Caki2 (cell line): ENCODE measurements around the gene OR13J1. TPM values are rescaled to one million over a fixed set of nuclear protein-coding genes. Genes with fewer than 3 reads are reported as not detected.
"Not testable (repeated sequence)": the region's sequence is repeated elsewhere in the genome, so short reads cannot be mapped to it uniquely, and the experiment has no call there.

Experiments used
- DNase-seq: peaks from one replicate; pipeline ENCODE4 v3.0.0-alpha.2; 2015; ENCODE audit warnings: low read depth
- in situ Hi-C: cut with HindIII; loops from 2 replicates; pipeline ENCODE4 v1.10.0; 2016; ENCODE audit warnings: low sequenced_read_pairs, low pct_unique_long_range_greater_than_20kb, mixed read lengths
- total RNA-seq: library from RNA; depleted of rRNA; stranded (reverse); fragments of >200 nt; shearing (Covaris generic); gene quantifications from 2 replicates; pipeline ENCODE4 v1.2.3, GENCODE V29; 2014; ENCODE audit warnings: low replicate concordance

OR13J1 gene
- total RNA-seq, 1 experiment from 2014 or later: not detected

DNA sequence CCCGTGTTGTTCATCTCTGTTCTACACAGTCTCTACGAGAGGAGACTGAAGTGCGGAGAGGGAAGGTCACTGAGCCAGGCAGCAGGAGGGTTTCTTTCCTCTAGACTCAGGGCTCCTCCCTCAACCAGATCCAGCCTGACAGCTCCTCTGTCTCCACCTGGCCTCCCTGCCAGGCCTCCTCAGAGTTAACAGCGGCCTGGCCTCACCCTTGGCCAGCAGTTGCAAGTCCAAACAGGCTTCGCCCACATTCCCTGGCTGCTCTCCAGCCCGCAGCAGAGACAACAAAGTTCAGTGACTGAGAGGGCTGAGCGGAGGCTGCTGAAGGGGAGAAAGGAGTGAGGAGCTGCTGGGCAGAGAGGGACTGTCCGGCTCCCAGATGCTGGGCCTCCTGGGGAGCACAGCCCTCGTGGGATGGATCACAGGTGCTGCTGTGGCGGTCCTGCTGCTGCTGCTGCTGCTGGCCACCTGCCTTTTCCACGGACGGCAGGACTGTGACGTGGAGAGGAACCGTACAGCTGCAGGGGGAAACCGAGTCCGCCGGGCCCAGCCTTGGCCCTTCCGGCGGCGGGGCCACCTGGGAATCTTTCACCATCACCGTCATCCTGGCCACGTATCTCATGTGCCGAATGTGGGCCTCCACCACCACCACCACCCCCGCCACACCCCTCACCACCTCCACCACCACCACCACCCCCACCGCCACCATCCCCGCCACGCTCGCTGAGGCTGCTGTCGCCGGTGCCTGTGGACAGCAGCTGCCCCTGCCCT is 35.9 kb upstream of the OR13J1 start, which contains the start of gene HRCT1:
TSS of gene HRCT1 (plus strand) at position 291 of the 768 bp plus-strand sequence. CDS start at position 377, 86 bp downstream.
- in situ Hi-C loops: no loop called here
- peak; percentile 94 for DNase-seq

DNA sequence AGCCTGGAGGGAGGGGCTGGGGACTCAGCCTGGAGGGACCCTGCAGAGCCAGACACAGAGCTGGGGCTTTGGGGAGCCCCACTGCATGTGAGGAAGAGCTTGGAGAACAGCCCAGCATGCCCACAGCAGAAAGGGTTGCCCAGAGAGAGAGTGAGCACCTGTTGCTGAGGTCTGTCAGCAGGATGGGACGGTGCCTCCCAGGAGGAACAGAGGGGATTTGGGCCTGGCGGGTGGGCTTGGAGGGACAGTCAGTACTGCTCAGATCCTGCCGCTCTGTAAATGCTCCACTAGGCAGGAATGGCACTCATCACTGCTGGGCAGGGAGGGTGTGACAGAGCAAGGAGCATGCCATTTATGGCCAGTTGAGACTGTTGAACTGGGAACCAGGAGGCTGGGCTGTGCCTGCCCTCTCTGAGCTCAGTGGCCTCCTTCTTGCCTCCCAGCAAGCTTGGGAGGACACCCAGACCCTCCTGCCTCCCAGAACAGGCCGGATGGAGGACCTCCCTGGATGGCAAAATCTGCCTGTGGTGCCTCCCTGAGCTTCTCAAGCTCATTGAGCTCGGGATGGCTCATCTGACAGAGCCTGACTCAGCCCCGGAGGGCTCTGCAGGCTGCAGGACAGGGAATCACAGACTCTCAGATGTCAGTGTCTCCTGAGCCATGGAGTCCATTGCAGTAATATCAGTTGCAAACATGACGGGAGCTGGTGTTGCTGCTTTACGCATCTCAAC is 35.0 kb upstream of the OR13J1 start:
- DNase-seq: peak; percentile 54
- in situ Hi-C loops: no loop called here

DNA sequence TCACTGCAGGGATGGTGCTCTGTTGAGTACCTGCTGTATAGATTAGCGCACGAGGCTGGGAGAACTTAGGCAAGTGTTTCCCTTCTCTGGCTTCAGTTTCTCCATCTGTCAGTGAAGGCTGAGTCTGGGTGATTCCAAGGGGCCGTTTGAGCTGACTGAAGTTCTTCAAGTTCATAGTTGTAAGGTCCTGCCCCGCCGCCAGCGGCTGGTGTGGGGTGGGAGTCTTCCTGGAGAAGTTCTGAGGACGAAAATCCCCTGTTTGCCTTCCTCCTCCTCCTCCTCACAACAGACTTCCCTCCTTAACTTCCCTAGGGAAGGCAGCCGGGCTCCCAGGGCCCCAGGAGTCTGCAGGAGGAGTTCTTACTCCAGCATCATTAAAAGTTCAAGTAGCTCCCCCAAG is 34.1 kb upstream of the OR13J1 start:
- in situ Hi-C loops: no loop called here
- DNase-seq: no peak

DNA sequence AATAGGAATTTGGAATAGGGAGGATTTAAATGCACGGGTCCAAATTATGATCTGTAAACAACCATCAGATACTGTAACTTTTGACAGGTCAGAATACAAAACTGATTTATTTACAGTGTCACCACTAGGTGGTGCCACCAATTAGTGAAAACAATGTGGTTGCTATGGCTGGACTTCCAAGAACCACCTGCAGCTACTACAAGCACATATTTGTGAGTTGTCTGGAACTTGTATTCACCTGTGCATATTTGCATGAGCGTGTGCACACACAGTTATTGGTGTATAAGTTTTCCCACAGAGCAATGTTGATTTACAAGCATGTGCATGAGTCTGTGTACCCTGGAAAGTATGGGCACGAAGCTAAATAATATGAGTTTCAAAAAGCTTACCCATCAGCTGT is 32.8 kb upstream of the OR13J1 start:
- in situ Hi-C loops: no loop called here
- DNase-seq: peak; percentile 42

DNA sequence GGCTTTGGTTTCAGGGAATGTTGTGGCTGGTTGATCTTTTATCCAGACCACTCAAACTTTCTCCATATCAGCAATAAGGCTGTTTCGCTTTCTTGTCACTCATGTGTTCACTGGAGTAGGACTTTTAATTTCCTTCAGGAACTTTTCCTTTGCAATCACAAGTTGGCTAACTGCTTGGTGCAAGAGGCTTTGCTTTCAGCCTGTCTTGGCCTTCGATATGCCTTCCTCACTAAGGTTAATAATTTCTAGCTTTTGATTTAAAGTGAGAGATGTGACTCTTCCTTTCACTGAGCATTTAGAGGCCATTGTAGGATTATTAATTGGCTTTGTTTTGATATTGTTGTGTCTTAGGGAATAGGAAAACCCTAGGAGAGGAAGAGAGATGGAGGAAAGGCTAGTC is 28.8 kb upstream of the OR13J1 start:
- no peak for DNase-seq
- in situ Hi-C loops: no loop called here

DNA sequence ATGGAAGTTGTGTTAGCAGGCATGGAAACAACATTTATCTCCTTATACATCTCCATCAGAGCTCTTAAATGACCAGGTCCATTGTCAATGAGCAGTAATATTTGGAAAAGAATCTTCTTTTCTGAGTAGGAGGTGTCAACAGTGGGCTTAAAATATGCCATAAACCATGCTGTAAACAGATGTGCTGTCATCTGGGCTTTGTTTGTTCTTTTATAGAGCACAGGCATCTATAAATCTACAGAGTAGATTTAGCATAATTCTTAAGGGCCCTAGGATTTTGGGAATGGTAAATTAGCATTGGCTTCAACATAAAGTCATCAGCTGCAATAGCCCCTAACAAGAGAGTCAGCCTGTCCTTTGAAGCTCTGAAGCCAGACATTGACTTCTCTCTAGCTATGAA is 28.1 kb upstream of the OR13J1 start:
- in situ Hi-C loops: no loop called here
- no peak for DNase-seq

DNA sequence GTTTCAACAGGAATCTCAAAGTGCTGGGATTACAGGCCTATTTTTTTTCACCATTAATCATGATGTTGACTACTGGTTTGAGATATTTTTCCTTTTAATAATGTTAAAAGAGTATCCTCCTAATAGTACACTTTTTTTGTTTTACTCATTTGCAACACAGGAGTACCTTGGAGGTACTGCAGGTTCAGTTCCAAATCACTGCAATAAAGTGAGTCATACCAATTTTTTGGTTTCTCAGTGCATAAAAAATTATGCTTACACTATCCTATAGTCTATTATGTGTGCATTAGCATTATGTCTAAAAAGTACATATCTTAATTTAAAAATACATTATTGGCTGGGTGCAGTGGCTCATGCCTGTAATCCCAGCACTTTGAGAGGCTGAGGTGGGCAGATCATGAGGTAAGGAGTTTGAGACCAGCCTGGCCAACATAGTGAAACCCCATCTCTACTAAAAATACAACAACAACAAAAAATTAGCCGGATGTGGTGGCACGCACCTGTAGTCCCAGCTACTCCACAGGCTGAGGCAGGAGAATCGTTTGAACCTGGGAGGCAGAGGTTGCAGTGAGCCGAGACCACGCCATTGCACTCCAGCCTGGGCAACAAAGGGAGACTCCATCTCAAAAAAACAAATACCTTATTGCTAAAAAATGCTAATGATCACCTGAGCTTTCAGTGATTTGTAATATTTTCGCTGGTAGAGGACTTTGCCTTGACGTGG is 27.3 kb upstream of the OR13J1 start:
- DNase-seq, in situ Hi-C loops: not testable (repeated sequence)

DNA sequence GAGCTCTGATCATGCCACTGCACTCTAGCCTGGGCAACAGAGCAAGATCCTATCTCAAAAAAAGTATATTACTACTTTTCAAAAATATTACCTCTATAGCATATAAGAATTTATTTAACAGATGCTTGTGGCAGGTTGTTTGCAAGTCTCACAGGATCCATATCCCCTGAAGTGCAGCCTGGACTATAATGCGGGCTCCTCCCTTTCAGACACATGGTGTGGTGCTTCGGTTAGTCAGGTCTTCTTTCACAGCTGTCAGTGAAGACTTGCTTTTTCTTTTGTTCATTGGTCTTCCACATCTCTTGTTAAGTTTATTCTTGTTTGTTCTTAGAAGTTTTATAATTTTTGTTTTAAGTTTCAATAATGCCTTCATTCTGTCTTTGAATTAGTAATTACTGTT is 26.4 kb upstream of the OR13J1 start:
- DNase-seq: no peak
- in situ Hi-C loops: no loop called here

DNA sequence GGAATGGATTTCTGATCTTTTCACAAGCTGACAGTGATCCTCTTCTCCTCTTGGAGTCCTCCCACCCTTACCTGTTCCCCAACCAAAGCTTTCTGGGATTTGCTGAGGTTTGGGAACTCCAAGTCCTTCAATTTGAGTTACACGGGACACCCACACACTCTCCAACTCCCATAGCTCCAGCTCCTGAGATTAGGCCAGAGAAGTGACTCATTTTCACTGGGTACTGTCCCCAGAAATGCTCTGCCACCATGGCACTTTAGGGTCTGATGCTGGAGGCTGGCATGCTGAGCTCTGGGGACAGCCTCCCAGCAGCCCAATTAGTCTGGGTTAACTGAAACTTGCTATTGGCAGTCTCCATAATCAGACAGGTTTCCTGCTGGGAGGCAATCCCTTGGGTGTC is 21.9 kb upstream of the OR13J1 start:
- in situ Hi-C loops: no loop called here
- no peak for DNase-seq

DNA sequence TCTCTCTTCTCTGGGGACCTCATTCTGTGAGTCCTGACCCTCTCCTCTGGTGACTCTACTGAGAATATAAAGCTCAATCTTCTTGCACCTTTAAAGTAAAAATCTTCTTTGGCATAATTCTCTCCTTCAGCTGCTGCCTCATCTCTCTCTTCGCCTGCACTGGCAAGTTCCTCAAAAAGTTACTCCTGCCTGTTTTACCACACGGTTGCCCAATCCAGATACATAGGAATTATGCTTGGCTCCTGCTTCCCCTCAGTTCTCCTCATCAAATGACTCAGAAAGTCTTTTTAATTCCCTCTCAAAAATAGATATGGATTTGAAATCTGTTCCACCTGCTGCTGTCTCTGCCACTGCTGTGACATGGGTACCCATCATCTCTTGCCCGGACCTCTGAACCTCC is 21.4 kb upstream of the OR13J1 start:
- no peak for DNase-seq
- in situ Hi-C loops: no loop called here

DNA sequence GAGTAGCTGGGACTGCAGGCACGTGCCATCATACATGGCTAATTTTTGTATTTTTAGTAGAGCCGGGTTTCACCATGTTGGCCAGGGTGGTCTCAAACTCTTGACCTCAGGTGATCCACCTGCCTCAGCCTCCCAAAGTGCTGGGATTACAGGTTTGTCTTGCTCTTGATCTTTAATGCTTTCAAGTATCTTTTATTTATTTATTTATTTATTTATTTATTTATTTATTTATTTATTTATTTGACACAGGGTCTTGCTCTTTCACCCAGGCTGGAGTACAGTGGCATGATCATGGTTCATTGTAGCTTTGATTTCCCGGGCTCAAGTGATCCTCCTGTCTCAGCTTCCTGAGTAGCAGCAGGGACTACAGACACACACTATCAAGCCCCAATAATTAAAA is 14.7 kb upstream of the OR13J1 start:
- DNase-seq, in situ Hi-C loops: not testable (repeated sequence)

DNA sequence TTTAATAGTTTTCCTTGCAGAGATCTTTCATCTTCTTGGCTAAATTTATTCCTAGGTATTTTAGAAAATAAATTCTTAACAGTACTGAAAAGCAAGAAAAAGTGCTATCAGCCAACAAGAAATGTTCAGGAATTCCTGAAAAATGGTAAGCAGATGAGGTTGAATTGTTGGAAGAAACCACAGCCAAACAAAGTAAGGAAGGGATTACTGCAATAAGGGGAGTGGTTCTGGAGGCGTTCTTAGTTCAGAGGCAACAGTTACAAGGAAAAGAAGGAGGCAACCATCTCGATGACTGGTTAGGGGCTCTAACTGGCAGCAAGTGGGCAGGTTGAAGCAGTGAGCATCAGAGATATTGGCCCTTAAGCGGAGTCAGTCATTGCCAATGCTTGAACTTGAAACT is 12.8 kb upstream of the OR13J1 start:
- in situ Hi-C loops: no loop called here
- no peak for DNase-seq

DNA sequence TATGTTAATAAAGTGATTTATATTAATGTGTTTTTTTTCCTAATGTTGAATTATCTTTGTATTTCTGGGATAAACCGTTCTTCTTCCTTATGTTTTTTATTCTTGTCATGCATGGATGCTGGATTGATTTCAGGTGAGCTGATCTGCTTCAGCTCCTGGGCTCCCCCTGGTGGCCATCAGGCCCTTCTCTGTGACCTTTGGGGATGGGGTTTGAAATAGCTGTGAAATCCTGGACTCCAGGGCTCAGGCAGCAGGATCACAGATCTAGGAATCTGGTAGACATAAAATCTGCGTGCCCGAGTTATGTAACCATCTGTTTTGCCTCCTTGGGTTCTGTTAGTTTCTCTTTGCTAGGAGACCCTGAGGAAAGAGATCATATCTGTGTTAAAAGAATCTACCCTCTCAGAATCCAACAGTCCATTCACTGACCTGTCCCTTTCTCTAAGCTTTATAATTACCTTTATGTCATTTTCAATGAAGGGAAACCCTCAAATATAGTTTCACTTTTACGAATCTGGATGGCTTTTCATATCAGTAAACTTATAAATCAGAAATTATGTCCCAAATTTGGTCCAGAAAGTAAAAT is 12.2 kb upstream of the OR13J1 start:
- DNase-seq: peak; percentile 39

DNA sequence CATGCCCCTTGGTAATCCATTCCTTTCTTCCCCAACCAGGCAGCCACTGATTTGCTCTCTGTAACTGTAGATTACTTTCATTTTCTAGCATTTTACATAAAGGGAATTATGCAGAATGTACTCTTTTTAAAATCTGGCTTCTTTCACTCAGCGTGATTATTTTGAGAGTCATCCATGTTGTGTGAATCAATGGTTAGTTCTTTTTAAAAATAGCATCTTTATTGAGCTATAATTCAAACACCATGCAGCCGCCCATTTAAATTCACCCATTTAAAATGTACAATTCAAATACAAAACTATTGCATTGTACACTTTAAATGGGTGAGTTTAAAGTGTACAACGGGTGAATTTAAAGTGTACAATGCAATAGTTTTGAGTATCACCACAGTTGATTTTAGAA is 2.3 kb upstream of the OR13J1 start:
- no peak for DNase-seq
- in situ Hi-C loops: no loop called here

More for the DNA sequence above, 12.2 kb upstream of the OR13J1 start:
- in situ Hi-C loops: no loop called here

DNA sequence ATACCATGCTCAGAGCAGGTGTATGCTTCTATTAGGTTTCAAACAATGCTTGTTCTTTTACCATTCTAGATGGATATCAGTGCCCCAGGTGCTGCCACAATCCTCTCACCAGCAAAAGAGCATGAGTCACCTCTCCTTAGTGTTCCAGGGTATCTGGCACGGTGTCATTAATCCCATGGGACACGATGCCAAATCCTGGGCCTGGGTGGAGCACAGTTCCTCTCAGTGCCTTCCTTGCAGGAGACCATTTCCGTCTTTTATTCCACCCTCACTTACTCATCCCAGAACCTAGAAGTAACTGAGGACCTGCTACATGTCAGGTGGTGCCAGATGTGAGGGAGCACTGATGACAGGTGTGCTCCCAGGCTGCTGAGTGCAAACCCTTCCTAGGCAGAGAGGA is 1.3 kb upstream of the OR13J1 start:
- DNase-seq: no peak

DNA sequence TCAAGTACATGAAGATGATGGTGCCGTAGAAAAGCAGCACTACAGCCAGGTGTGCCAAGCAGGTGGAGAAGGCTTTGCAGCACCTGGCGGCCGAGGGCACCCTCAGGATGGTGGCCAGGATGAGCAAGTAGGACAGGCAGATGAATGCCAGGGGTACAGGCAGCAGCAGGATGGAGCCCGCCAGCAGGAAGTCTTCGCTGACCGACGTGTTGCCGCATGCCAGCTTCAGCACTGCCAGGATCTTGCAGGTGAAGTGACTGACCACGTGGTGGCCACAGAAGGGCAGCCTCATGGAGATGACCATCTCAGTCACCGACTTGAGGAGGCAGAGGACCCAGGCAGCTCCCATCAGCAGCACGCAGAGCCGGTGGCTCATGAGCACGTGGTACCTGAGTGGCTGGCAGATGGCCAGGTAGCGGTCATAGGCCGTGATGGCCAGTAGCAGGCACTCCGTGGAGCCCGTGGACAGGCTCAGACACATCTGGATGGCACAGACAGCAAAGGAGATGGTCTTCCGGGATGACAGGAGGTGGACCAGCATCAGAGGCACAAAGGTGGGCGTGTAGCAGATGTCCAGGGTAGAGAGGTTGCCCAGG is 482 bp downstream of the OR13J1 start:
- in situ Hi-C loops: no loop called here
- no peak for DNase-seq

More for the DNA sequence above, 1.3 kb upstream of the OR13J1 start:
- in situ Hi-C loops: no loop called here

DNA sequence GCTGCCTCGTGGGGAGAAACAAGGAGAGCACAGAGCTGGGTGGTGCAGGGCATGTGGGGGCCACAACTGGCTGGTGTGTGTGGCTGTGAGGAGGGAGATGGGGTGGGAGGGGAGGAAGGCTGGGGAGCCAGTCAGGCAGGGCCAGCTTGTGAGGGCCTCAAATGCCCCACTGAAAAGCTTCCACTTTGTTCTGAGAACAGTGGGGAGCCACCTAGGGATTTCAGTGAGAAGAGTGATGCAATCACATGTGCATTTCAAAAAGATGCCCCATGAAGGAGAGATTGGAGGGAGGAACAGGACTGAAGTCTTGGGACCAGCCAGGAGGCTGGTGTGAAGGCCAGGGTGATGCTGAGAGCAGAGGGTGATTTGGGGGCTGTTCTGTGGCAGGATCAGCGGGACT is 1.3 kb downstream of the OR13J1 start:
- in situ Hi-C loops: no loop called here
- no peak for DNase-seq

DNA sequence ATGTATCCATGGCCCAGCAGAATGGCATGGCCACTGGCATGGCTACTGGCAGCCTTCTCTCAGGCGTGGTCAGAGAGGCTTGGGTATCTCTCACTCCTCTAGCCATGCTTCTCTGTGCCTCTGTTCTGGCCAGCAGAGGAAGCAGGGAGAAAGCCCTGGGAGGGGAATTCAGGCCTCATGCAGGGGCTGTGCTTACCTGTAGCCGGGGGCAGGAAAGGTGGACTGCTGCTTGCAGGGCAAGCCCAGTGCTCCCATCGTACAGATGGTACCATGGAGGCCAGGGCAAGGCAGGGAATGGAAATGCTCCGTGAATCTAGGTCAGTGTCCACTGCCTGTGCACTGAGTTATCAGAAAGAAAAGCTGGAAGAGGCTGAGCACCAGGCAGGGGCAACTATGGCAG is 2.7 kb downstream of the OR13J1 start:
- in situ Hi-C loops: no loop called here
- DNase-seq: no peak
